Naive B cell (primary cell): ENCODE results near the gene FABP1. TPM values are rescaled to one million over a fixed set of nuclear protein-coding genes. Genes with fewer than 3 reads are reported as not detected.
A peak's percentile ranks its signal among the peaks of the same experiment; 100 is the strongest.

Experiments used
- ATAC-seq, 2 donors: fragments of 150-1000 bp; cut with Tn5 transposase; 2 replicates each; pipeline ENCODE4 v1.10.0; 2021; ENCODE audit warnings: low read depth in 2 of 2, mild to moderate bottlenecking in 2 of 2, moderate library complexity in 2 of 2
- DNase-seq: peaks from one replicate; pipeline ENCODE4 v3.0.0; 2022
- H3K27ac Mint-ChIP-seq, 6 donors: one replicate each; pipeline ENCODE4 v1.8.0; 2020 to 2022; ENCODE audit warnings: mild to moderate bottlenecking in 6 of 6, mixed read lengths in 6 of 6, moderate library complexity in 5 of 6, inconsistent platforms in 2 of 6
- H3K27me3 Mint-ChIP-seq, 3 donors: one replicate each; pipeline ENCODE4 v1.8.0; 2021 to 2022; ENCODE audit warnings: mixed read lengths in 3 of 3, mild to moderate bottlenecking in 1 of 3
- H3K36me3 Mint-ChIP-seq, 2 donors: one replicate each; pipeline ENCODE4 v1.8.0; 2020 to 2022; ENCODE audit warnings: mixed read lengths in 2 of 2, inconsistent platforms in 1 of 2, mild to moderate bottlenecking in 1 of 2
- H3K4me1 Mint-ChIP-seq, 3 donors: one replicate each; pipeline ENCODE4 v1.8.0; 2020 to 2022; ENCODE audit warnings: mixed read lengths in 3 of 3, inconsistent platforms in 1 of 3, mild to moderate bottlenecking in 1 of 3, moderate library complexity in 1 of 3
- H3K4me3 Mint-ChIP-seq, 8 donors: one replicate each; pipeline ENCODE4 v1.8.0; 2020 to 2022; ENCODE audit warnings: mild to moderate bottlenecking in 8 of 8, mixed read lengths in 8 of 8, moderate library complexity in 8 of 8, inconsistent platforms in 2 of 8
- H3K9me3 Mint-ChIP-seq, 7 donors: one replicate each; pipeline ENCODE4 v1.8.0; 2020 to 2022; ENCODE audit warnings: mixed read lengths in 7 of 7, mild to moderate bottlenecking in 5 of 7, inconsistent platforms in 2 of 7, moderate library complexity in 1 of 7
- polyA plus RNA-seq, 6 donors: library from polyadenylated mRNA; unstranded; fragments of 300-500 nt; fragmentation: Illumina TruSeq; gene quantifications; one replicate each; pipeline ENCODE4 v1.2.3, GENCODE V29; 2021; ENCODE audit warnings: low read depth in 6 of 6

FABP1 gene
- polyA plus RNA-seq, result not detected

GRCh38 chr2:88127888-88128653, at the start of gene FABP1:
Gene FABP1, minus strand, starts transcription at chr2:88128062. Its CDS starts 45 bp downstream, at chr2:88128017.
- H3K36me3 Mint-ChIP-seq, result no peaks in the 10 kb centered on the region
- peaks cover 0 to 2% (median 0%) of the 10 kb centered on the region in 7 donors for H3K9me3 Mint-ChIP-seq
- peaks cover 14 to 47% (median 34%) of the 10 kb centered on the region in 3 donors for H3K27me3 Mint-ChIP-seq
- peak within 1 kb of the TSS in 1 of 6 donors; percentile 71 for H3K27ac Mint-ChIP-seq
- no peaks in the 10 kb centered on the region for H3K4me1 Mint-ChIP-seq
- DNase-seq (no peak), ATAC-seq (no peak)
- peak within 1 kb of the TSS in 1 of 8 donors; percentile 23 for H3K4me3 Mint-ChIP-seq

GRCh38 chr2:88177556-88177955, 49.7 kb upstream of the FABP1 start:
- Mint-ChIP-seq H3K4me3 (no peak overlapping the region), H3K27me3 (peaks cover 0 to 37% (median 0%) of the 10 kb centered on the region in 3 donors), H3K4me1 (peaks cover 8 to 24% (median 13%) of the 10 kb centered on the region in 3 donors), H3K36me3 (no peaks in the 10 kb centered on the region), H3K9me3 (peaks cover 0 to 4% (median 0%) of the 10 kb centered on the region in 7 donors), H3K27ac (peak overlapping the region in 2 of 6 donors; percentile 51 to 68)
- DNase-seq (no peak), ATAC-seq (no peak)

DNA sequence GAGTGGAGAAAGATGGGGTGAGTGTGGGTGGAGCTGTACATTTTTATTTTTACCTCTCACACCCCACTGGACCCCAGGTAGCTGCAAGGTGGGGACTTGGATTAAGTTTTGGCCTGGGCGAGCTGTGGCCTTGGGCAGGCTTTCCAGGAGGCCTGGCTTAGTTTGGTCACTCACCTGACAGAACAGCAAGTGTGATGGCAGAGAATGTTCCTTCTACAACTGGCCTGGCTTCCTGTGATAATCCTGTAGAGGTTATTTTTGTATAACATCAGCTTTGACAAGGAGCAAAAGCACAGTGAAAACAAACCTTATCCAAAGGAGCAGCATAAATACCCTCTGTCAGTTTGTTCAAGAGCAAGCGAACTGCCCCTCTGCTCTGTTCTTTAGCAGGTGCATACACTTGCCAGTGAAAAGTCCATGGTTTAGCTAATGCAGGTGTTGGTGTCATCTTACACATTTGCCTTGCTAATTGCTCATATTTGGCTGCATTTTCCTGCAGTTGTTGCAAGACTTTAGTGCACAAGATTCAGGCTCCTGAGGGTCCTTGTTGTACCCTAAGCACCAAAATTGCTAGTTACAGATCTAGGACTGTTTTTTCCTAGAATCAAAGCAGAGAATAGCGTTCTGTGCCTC, 48.6 kb upstream of the FABP1 start:
- H3K27ac Mint-ChIP-seq, result peak overlapping the region in 1 of 6 donors; percentile 63
- H3K36me3 Mint-ChIP-seq, result peaks cover 0 to 3% of the 10 kb centered on the region in 2 donors
- ATAC-seq, result no peak
- peaks cover 4 to 17% (median 4%) of the 10 kb centered on the region in 3 donors for H3K4me1 Mint-ChIP-seq
- H3K9me3 Mint-ChIP-seq, result peaks cover 0 to 4% (median 0%) of the 10 kb centered on the region in 7 donors
- no peak overlapping the region for H3K4me3 Mint-ChIP-seq
- no peak for DNase-seq
- peaks cover 0 to 43% (median 0%) of the 10 kb centered on the region in 3 donors for H3K27me3 Mint-ChIP-seq

- H3K36me3 Mint-ChIP-seq, result peaks cover 0 to 11% of the 10 kb centered on the region in 2 donors
- H3K9me3 Mint-ChIP-seq, result peaks cover 0 to 14% (median 6%) of the 10 kb centered on the region in 7 donors
- peaks cover 0 to 56% (median 0%) of the 10 kb centered on the region in 3 donors for H3K27me3 Mint-ChIP-seq
- H3K4me3 Mint-ChIP-seq, result no peak overlapping the region
- peak overlapping the region in 3 of 6 donors; percentile 27 to 90 (median 49) for H3K27ac Mint-ChIP-seq
- H3K4me1 Mint-ChIP-seq, result peaks cover 9 to 20% (median 13%) of the 10 kb centered on the region in 3 donors
- no peak for ATAC-seq
- no peak for DNase-seq
These were observed 45.0 kb upstream of the FABP1 start for GRCh38 chr2:88172882-88173281.

DNA sequence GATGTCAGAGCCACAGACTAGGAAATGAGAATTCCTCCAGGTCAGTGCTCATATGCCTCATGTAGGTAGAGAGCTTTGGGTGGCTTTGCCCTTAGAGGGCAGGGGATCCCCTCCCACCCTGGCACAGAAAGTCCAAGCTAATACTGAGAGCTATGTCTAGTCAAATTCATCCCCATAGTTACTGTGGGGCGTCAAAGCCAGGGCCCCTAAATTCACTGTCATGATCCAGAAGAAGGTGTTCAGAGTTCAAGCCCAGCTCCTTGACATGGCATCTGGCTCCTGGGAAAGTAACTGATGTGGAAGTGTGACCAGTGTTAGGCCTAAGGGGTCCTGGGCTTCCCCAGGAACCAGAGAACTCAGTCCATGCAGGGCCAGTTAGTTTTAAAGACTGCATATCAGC, 44.1 kb upstream of the FABP1 start:
- peaks cover 0 to 14% (median 6%) of the 10 kb centered on the region in 7 donors for H3K9me3 Mint-ChIP-seq
- ATAC-seq (no peak), DNase-seq (no peak)
- H3K4me3 Mint-ChIP-seq, result peak overlapping the region in 5 of 8 donors; percentile 41 to 86 (median 79)
- H3K36me3 Mint-ChIP-seq, result peaks cover 0 to 11% of the 10 kb centered on the region in 2 donors
- peak overlapping the region in 3 of 6 donors; percentile 13 to 87 (median 21) for H3K27ac Mint-ChIP-seq
- peaks cover 0 to 47% (median 0%) of the 10 kb centered on the region in 3 donors for H3K27me3 Mint-ChIP-seq
- H3K4me1 Mint-ChIP-seq, result peaks cover 9 to 20% (median 13%) of the 10 kb centered on the region in 3 donors

GRCh38 chr2:88170472-88170892, 42.6 kb upstream of the FABP1 start:
- Mint-ChIP-seq H3K36me3 (peaks cover 0 to 11% of the 10 kb centered on the region in 2 donors), H3K4me3 (peak overlapping the region; percentile 71 to 93 (median 83)), H3K27ac (peak overlapping the region in 4 of 6 donors; percentile 43 to 89 (median 75)), H3K9me3 (peaks cover 0 to 14% (median 6%) of the 10 kb centered on the region in 7 donors), H3K4me1 (peaks cover 9 to 20% (median 13%) of the 10 kb centered on the region in 3 donors), H3K27me3 (peaks cover 0 to 47% (median 0%) of the 10 kb centered on the region in 3 donors)
- DNase-seq (no peak), ATAC-seq (peak in 1 of 2 donors; percentile 15)

DNA sequence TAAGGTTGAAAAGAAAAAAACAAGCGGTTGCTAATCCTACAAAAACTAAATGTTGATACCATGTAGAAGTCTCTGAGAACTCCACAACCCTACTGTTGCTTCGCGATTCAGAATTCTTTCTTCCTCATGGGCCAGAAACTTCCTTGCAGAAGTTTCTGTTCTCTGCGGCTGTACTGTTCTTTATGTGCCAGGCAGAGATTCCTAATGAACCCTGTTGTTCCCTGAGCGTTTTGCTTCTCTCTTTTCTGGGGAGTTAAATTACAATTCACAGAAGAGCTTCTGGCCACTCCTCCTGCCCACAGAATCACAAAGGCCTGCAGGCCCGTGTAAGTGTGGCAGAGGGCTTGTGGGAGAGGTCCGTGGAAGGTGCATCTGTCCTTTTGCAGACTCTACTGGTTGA, 40.5 kb upstream of the FABP1 start:
- H3K36me3 Mint-ChIP-seq, result peaks cover 0 to 11% of the 10 kb centered on the region in 2 donors
- DNase-seq (no peak), ATAC-seq (no peak)
- peaks cover 9 to 17% (median 13%) of the 10 kb centered on the region in 3 donors for H3K4me1 Mint-ChIP-seq
- H3K4me3 Mint-ChIP-seq, result peak overlapping the region in 3 of 8 donors; percentile 61 to 90 (median 79)
- H3K9me3 Mint-ChIP-seq, result peaks cover 0 to 14% (median 6%) of the 10 kb centered on the region in 7 donors
- peaks cover 0 to 35% (median 0%) of the 10 kb centered on the region in 3 donors for H3K27me3 Mint-ChIP-seq
- H3K27ac Mint-ChIP-seq, result peak overlapping the region in 1 of 6 donors; percentile 85

- peaks cover 0 to 31% (median 0%) of the 10 kb centered on the region in 3 donors for H3K27me3 Mint-ChIP-seq
- ATAC-seq (no peak), DNase-seq (no peak)
- no peak overlapping the region for H3K4me3 Mint-ChIP-seq
- H3K27ac Mint-ChIP-seq, result no peak overlapping the region
- peaks cover 0 to 14% (median 6%) of the 10 kb centered on the region in 7 donors for H3K9me3 Mint-ChIP-seq
- H3K4me1 Mint-ChIP-seq, result peaks cover 9 to 17% (median 13%) of the 10 kb centered on the region in 3 donors
- peaks cover 0 to 11% of the 10 kb centered on the region in 2 donors for H3K36me3 Mint-ChIP-seq
These were observed 39.9 kb upstream of the FABP1 start for GRCh38 chr2:88167740-88168139.

GRCh38 chr2:88165332-88166003, 37.6 kb upstream of the FABP1 start:
- no peak for ATAC-seq

DNA sequence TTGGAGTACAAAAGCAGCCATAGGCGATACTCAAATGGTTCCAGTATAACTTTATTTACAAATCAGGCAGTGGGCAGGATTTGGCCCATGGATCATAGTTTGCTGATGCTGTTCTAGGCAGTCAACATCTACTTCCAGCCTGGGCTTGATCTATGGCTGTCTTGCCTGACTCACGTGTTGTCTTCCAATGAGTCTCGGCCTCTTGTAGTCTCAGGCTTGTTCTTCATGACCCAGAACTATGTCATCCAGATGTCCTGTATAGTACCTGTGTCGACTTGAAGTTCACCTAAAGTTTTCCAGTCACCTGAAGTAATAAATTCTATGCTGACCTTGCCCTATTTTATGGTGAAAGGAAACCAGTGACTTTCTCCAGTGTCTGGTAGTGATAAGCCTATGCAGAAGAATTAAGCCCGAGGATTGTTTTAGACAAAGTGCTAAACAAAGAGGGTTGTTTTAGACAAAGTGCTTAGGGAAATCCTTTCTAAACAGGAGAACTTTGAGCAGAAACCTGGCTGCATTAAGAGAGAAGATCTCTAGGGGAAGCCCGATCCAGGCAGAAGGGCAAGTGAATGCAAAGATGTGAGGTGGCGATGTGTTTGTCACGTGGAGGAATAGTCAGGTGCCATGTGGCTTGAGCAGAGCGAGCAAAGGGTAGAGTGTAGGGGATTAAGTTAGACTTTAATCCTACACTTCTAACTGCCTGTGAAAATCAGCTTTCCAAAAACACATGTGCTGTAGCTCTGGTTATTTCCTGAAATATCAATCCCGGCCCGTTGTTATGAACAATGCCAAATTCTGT, 33.8 kb upstream of the FABP1 start:
- Mint-ChIP-seq H3K27me3 (peaks cover 0 to 5% (median 0%) of the 10 kb centered on the region in 3 donors), H3K27ac (no peak overlapping the region), H3K36me3 (no peaks in the 10 kb centered on the region), H3K4me1 (peaks cover 0 to 6% (median 4%) of the 10 kb centered on the region in 3 donors), H3K4me3 (no peak overlapping the region), H3K9me3 (peaks cover 0 to 1% (median 0%) of the 10 kb centered on the region in 7 donors)
- ATAC-seq (no peak), DNase-seq (no peak)

More at GRCh38 chr2:88165332-88166003, 37.6 kb upstream of the FABP1 start:
- DNase-seq, result no peak
- Mint-ChIP-seq H3K36me3 (no peaks in the 10 kb centered on the region), H3K27me3 (peaks cover 0 to 14% (median 0%) of the 10 kb centered on the region in 3 donors), H3K27ac (no peak overlapping the region), H3K4me1 (peaks cover 0 to 8% (median 3%) of the 10 kb centered on the region in 3 donors), H3K4me3 (no peak overlapping the region), H3K9me3 (peaks cover 0 to 7% (median 5%) of the 10 kb centered on the region in 7 donors)

- DNase-seq (no peak), ATAC-seq (no peak)
- Mint-ChIP-seq H3K36me3 (no peaks in the 10 kb centered on the region), H3K4me3 (no peak overlapping the region), H3K27ac (no peak overlapping the region), H3K27me3 (peaks cover 0 to 5% (median 0%) of the 10 kb centered on the region in 3 donors), H3K9me3 (peaks cover 0 to 2% (median 0%) of the 10 kb centered on the region in 7 donors), H3K4me1 (peaks cover 0 to 6% (median 4%) of the 10 kb centered on the region in 3 donors)
These were observed 32.7 kb upstream of the FABP1 start for GRCh38 chr2:88160517-88160916.

GRCh38 chr2:88159955-88160415, 32.1 kb upstream of the FABP1 start:
- H3K27me3 Mint-ChIP-seq, result peaks cover 0 to 5% (median 0%) of the 10 kb centered on the region in 3 donors
- DNase-seq (peak; percentile 47), ATAC-seq (peak; percentile 30 to 67)
- H3K27ac Mint-ChIP-seq, result no peak overlapping the region
- H3K9me3 Mint-ChIP-seq, result peaks cover 0 to 2% (median 0%) of the 10 kb centered on the region in 7 donors
- H3K36me3 Mint-ChIP-seq, result no peaks in the 10 kb centered on the region
- H3K4me3 Mint-ChIP-seq, result peak overlapping the region in 1 of 8 donors; percentile 18
- peaks cover 0 to 6% (median 4%) of the 10 kb centered on the region in 3 donors for H3K4me1 Mint-ChIP-seq
